GOT3 (cell line): Measurements from ENCODE around the gene LMO1.

Experiments used
- DNase-seq: peaks from one replicate; lab custom pipeline; 2025; ENCODE audit warnings: mixed read lengths; lab: John Stamatoyannopoulos, UW

The LMO1 gene

GRCh38 chr11:8288166-8288772, 24.6 kb upstream of the LMO1 start:
- no peak for DNase-seq

- DNase-seq: no peak
These were observed 24.0 kb upstream of the LMO1 start for GRCh38 chr11:8287703-8288102.

GRCh38 chr11:8287297-8287696, 23.6 kb upstream of the LMO1 start:
- no peak for DNase-seq

GRCh38 chr11:8286886-8287285, 23.2 kb upstream of the LMO1 start:
- no peak for DNase-seq

- DNase-seq: no peak
These were observed 22.1 kb upstream of the LMO1 start for GRCh38 chr11:8285796-8286195.

GRCh38 chr11:8285228-8285627, 21.6 kb upstream of the LMO1 start:
- DNase-seq: no peak

- DNase-seq: no peak
These were observed 20.0 kb upstream of the LMO1 start for GRCh38 chr11:8283465-8284230.

GRCh38 chr11:8283100-8283464, 19.4 kb upstream of the LMO1 start:
- DNase-seq: no peak

- no peak for DNase-seq
These were observed 19.0 kb upstream of the LMO1 start for GRCh38 chr11:8282631-8283030.

- no peak for DNase-seq
These were observed 17.6 kb upstream of the LMO1 start for GRCh38 chr11:8281266-8281665.

- DNase-seq: no peak
These were observed 14.0 kb upstream of the LMO1 start for GRCh38 chr11:8277691-8278090.

- no peak for DNase-seq
These were observed 12.8 kb upstream of the LMO1 start for GRCh38 chr11:8276528-8276927.

GRCh38 chr11:8273287-8273686, 9.6 kb upstream of the LMO1 start:
- no peak for DNase-seq

- DNase-seq: no peak
These were observed 7.6 kb upstream of the LMO1 start for GRCh38 chr11:8271106-8271886.

GRCh38 chr11:8269636-8270035, 6.0 kb upstream of the LMO1 start:
- DNase-seq: no peak

- DNase-seq: no peak
These were observed 5.1 kb upstream of the LMO1 start for GRCh38 chr11:8268530-8269400.

- no peak for DNase-seq
These were observed 4.3 kb upstream of the LMO1 start for GRCh38 chr11:8267831-8268529.

- DNase-seq: no peak
These were observed 3.6 kb upstream of the LMO1 start for GRCh38 chr11:8267280-8267679.

- DNase-seq: no peak
These were observed 2.9 kb upstream of the LMO1 start for GRCh38 chr11:8266246-8267241.

- DNase-seq: no peak
These were observed 2.1 kb upstream of the LMO1 start for GRCh38 chr11:8265681-8266241.
